GM10248 (cell line): ENCODE results near the gene KCNV2.

Source experiments
- CTCF ChIA-PET: fragments of 300-600 bp; sonication (Branson Sonifier 250); formaldehyde crosslinking; extraction: SDS; loops from one replicate; lab custom pipeline; 2021; ENCODE audit warnings: antibody characterized with exemption; lab: Yijun Ruan, JAX
- POLR2A ChIA-PET: fragments of 350-650 bp; sonication (Branson Sonifier 250); formaldehyde crosslinking; extraction: SDS; loops from one replicate; lab custom pipeline; 2020; ENCODE audit warnings: antibody characterized with exemption; lab: Yijun Ruan, JAX
- DNase-seq: peaks from one replicate; pipeline ENCODE4 v3.0.0; 2012; ENCODE audit errors: extremely low spot score
- TF ChIP-seq, protein P1 (sequence below): IDR thresholded peaks from 2 replicates; pipeline ENCODE4 v1.5.1; 2012; ENCODE audit warnings: mild to moderate bottlenecking, low read depth; ENCODE audit errors: extremely low read depth, missing control alignments, control extremely low read depth

KCNV2 gene

DNA sequence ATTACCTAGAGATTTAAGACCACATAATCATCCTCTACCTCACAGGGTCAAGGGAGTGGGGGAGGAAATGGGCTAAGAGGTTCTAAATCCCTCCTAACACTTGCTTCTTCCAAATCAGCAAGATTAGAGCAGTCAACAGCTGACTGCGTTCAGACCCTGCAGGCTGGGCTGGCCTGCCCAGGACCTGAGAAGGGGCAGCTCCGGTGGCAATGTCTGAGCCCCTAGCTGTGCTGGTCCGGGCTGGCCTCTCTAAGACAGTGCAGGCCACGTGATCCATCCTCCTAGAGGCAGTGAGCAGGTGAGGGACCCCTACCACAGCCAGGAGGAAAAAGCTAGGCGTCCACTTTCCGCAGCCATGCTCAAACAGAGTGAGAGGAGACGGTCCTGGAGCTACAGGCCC, at the start of gene KCNV2:
KCNV2 (plus strand) TSS at position 126 of the 400 bp plus-strand sequence; CDS start at position 356, 230 bp downstream.
- DNase-seq, result no peak
- CTCF ChIA-PET, result interaction anchor here (1.2 to 3.6 kb wide), 3 partner anchors 10 to 140 kb away, joined by 4 to 18 read pairs (median 7); no protein-coding TSS in a partner anchor
- TF ChIP-seq, protein P1, sequence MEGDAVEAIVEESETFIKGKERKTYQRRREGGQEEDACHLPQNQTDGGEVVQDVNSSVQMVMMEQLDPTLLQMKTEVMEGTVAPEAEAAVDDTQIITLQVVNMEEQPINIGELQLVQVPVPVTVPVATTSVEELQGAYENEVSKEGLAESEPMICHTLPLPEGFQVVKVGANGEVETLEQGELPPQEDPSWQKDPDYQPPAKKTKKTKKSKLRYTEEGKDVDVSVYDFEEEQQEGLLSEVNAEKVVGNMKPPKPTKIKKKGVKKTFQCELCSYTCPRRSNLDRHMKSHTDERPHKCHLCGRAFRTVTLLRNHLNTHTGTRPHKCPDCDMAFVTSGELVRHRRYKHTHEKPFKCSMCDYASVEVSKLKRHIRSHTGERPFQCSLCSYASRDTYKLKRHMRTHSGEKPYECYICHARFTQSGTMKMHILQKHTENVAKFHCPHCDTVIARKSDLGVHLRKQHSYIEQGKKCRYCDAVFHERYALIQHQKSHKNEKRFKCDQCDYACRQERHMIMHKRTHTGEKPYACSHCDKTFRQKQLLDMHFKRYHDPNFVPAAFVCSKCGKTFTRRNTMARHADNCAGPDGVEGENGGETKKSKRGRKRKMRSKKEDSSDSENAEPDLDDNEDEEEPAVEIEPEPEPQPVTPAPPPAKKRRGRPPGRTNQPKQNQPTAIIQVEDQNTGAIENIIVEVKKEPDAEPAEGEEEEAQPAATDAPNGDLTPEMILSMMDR, result no peak
- POLR2A ChIA-PET, result no interaction called here

DNA sequence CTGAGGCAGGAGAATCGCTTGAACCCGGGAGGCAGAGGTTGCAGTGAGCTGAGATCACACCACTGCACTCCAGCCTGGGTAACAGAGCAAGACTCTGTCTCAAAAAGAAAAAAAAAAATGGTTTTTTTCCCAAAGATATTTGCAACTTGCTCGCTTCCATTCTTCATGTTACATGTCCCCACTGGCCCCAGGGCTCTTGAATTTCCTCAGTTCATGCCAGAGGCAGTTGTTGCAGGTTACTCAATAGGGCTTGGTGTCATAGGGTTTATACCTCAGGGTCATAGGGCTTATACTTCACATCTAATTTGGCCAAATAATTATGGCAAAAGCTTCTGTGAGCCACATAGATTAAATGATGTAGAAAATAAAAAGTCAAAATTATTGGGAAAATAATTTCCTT, 44.1 kb upstream of the KCNV2 start:
- ChIA-PET POLR2A (no interaction called here), CTCF (no interaction called here)
- DNase-seq, result no peak
- TF ChIP-seq, protein P1, result no peak

DNA sequence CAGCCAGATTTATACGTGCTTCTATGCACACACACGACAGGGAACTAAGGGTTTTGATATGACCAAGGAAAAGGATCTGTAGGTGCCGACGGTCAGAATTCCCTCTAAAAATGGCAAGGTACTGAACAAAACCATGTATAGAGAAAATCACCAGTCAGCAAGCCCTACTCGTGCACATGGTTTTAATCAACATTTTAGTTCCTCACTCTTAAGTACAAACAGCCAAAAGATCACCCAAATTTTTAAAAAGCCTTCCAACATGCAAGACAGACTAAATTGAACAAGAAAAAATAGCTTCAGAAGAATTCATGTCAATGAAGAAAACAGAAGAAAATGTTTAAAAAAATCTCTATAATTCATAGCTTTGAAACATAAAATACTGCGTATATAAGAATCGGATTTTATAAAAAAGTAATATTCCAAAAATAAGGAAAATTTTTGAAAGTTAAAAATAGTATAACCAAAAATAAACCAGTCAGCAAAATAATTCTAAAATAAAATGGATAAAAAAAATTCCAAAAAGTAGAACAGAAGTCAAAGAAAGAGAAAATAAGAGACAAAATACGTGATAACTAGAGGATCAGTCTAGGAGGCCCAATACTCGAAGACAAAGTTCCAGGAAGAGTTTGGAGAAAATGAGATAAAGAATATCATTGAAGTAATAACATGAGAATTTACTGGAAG, 43.0 kb upstream of the KCNV2 start:
- POLR2A ChIA-PET, result no interaction called here

DNA sequence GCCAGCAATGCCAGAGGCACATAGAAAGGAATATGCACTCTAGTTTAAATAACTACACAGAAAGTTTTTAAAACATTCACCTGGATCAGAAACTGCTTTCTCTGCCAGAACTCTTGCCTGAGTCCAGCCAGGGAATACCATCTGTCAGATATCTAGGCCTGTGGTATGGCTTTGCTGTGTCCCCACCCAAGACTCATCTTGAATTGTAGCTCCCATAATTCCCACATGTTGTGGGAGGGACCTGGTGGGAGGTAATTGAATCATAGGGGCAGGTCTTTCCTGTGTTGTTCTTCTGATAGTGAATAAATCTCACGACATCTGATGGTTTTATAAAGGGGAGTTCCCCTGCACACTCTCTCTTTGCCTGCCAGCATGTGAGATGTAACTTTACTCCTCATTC, 41.5 kb upstream of the KCNV2 start:
- no peak for DNase-seq
- CTCF ChIA-PET, result no interaction called here
- POLR2A ChIA-PET, result no interaction called here
- TF ChIP-seq, protein P1, result no peak

More for the DNA sequence above, 43.0 kb upstream of the KCNV2 start:
- TF ChIP-seq, protein P1, result no peak
- DNase-seq, result no peak
- CTCF ChIA-PET, result no interaction called here

DNA sequence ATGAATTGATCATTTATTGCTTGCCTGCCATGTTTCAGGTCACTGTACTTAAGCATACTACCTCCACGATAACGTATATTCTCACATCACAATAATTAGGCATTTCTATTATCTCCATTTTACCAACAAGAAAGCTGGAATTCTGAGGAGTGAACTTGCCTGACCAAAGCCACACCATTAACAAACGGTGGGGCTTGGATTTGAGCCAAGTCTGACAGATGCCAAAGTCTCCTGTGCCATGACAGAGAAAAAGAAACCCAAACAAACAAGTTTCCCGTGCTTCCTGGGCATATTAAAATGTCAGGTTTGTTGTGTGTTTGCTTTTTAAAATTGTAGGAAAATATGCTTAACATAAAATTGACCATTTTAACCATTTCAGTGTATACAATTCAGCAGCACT, 40.8 kb upstream of the KCNV2 start:
- DNase-seq, result no peak
- ChIA-PET CTCF (no interaction called here), POLR2A (no interaction called here)
- TF ChIP-seq, protein P1, result no peak

DNA sequence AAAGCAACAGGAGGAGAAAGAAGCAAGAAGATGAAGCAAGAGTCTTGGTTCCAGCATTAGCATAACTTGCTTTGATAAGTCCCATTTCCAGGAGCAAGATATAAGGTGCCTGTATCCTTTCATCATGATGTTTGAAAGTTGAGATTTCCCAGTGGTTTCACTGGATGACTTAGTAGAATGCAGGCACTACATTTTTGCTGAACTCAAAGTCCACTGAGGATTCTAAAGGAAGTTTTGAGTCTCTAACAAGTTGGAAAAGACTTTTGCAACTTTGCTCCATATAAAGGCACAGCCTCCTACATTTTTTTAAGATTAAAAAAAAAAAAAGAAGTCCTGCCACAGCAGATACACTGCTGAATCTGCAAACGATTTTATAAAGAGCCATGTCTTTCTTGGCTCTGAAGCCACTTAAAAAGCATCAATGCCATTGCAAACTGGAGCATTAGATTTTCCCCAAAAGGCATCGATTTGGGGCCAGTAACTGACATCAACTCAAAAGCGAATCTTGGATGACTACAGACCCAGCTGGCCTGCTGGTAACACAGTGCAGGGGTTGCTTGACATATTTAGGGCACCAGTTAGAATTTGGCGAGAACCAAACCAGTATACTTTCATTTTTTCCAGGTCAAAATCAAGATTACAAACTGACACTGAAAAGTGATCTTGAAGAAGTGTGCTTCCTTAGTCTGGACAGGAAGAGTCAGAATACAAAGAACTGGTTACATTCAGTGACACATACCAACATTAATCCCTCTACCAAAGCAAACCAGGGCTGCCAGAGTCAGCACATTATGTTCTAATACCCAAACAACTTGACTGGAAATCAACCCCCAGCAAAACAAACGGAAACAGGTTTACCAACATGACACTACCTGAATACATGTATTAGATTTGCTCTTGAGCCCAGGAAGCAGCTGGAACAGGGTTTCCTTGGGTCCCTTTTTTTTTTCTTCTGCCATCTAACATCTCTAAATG, 39.1 kb upstream of the KCNV2 start:
- no peak for DNase-seq
- TF ChIP-seq, protein P1, result no peak
- ChIA-PET POLR2A (no interaction called here), CTCF (no interaction called here)
